GM15510 (cell line): ENCODE measurements around the gene DNAH2.

Experiments used
- POLR2A ChIP-seq: IDR thresholded peaks from 3 replicates; pipeline ENCODE4 v1.6.1; 2011; ENCODE audit warnings: borderline replicate concordance; ENCODE audit not compliant: insufficient read length; ENCODE audit errors: extremely low read depth

DNAH2 gene

GRCh38 chr17:7710301-7710700 lies 7.2 kb upstream of the DNAH2 start:
- no peak for TF ChIP-seq POLR2A

GRCh38 chr17:7711051-7711755 lies 6.3 kb upstream of the DNAH2 start:
- TF ChIP-seq POLR2A = no peak

GRCh38 chr17:7712111-7712771 lies 5.3 kb upstream of the DNAH2 start:
- TF ChIP-seq POLR2A = no peak

- TF ChIP-seq POLR2A = no peak
Measured at GRCh38 chr17:7713782-7714181, 3.8 kb upstream of the DNAH2 start.

GRCh38 chr17:7714721-7715594 lies 2.6 kb upstream of the DNAH2 start:
- TF ChIP-seq POLR2A = no peak

GRCh38 chr17:7715936-7716886 lies 1.3 kb upstream of the DNAH2 start:
- no peak for TF ChIP-seq POLR2A

GRCh38 chr17:7717756-7718350 lies 309 bp downstream of the DNAH2 start:
- no peak for TF ChIP-seq POLR2A

- TF ChIP-seq POLR2A = no peak
Measured at GRCh38 chr17:7719661-7720060, 2.1 kb downstream of the DNAH2 start.

GRCh38 chr17:7720125-7720524 lies 2.6 kb downstream of the DNAH2 start:
- TF ChIP-seq POLR2A = no peak

GRCh38 chr17:7721612-7722011 lies 4.1 kb downstream of the DNAH2 start:
- TF ChIP-seq POLR2A = no peak

GRCh38 chr17:7727886-7728285 lies 10.3 kb downstream of the DNAH2 start:
- TF ChIP-seq POLR2A = no peak

- no peak for TF ChIP-seq POLR2A
Measured at GRCh38 chr17:7729816-7730215, 12.3 kb downstream of the DNAH2 start.

GRCh38 chr17:7732981-7733539 lies 15.5 kb downstream of the DNAH2 start:
- no peak for TF ChIP-seq POLR2A

GRCh38 chr17:7737601-7738000 lies 20.1 kb downstream of the DNAH2 start:
- TF ChIP-seq POLR2A = no peak
